GM23338 (cell line): Measurements from ENCODE around the gene FBXW8. TPM values are rescaled to one million over a fixed set of nuclear protein-coding genes. Genes with fewer than 3 reads are reported as not detected.

Experiments used
- ATAC-seq: fragments of 200-7000 bp; cut with Tn5 transposase; 3 replicates; pipeline ENCODE4 v1.9.1; 2020
- DNase-seq: peaks from one replicate; pipeline ENCODE4 v3.0.0-alpha.2; 2015; ENCODE audit warnings: low spot score
- H2AFZ ChIP-seq: fragments of 200-600 bp; sonication (generic); 2 replicates; pipeline ENCODE4 v1.8.0; 2016; ENCODE audit warnings: antibody characterized with exemption, mild to moderate bottlenecking, moderate library complexity
- H3F3A ChIP-seq: fragments of 200-600 bp; sonication (generic); replicated peaks from 2 replicates; pipeline ENCODE4 v1.8.0; 2017; ENCODE audit warnings: antibody characterized with exemption, mixed run types, low read depth
- H3K27ac ChIP-seq: fragments of 200-600 bp; sonication (generic); 2 replicates; pipeline ENCODE4 v1.6.1; 2016; ENCODE audit warnings: low read depth
- H3K27me3 ChIP-seq: fragments of 200-600 bp; sonication (generic); 2 replicates; pipeline ENCODE4 v1.8.0; 2016; ENCODE audit warnings: mild to moderate bottlenecking, mixed run types, moderate library complexity; ENCODE audit not compliant: insufficient read depth
- H3K36me3 ChIP-seq: fragments of 200-600 bp; sonication (generic); 2 replicates; pipeline ENCODE4 v1.8.0; 2016; ENCODE audit warnings: mild to moderate bottlenecking; ENCODE audit not compliant: insufficient read depth
- H3K4me1 ChIP-seq: fragments of 200-600 bp; sonication (generic); 2 replicates; pipeline ENCODE4 v1.8.0; 2016; ENCODE audit warnings: mild to moderate bottlenecking, moderate library complexity; ENCODE audit not compliant: insufficient read depth
- H3K4me2 ChIP-seq: fragments of 200-600 bp; sonication (generic); 2 replicates; pipeline ENCODE4 v1.7.1; 2017; ENCODE audit warnings: mixed run types
- H3K4me3 ChIP-seq: fragments of 200-600 bp; sonication (generic); 2 replicates; pipeline ENCODE4 v1.6.1; 2016; ENCODE audit warnings: mixed run types
- H3K79me2 ChIP-seq: fragments of 200-600 bp; sonication (generic); replicated peaks from 2 replicates; pipeline ENCODE4 v1.8.0; 2017; ENCODE audit warnings: mild to moderate bottlenecking; ENCODE audit not compliant: insufficient read depth
- H3K9me2 ChIP-seq: fragments of 200-600 bp; sonication (generic); 2 replicates; pipeline ENCODE4 v1.8.0; 2017; ENCODE audit not compliant: insufficient read depth
- H4K20me1 ChIP-seq: fragments of 200-600 bp; sonication (generic); replicated peaks from 2 replicates; pipeline ENCODE4 v1.8.0; 2017; ENCODE audit warnings: mild to moderate bottlenecking; ENCODE audit not compliant: insufficient read depth
- H3K27ac Mint-ChIP-seq: 2 replicates; pipeline ENCODE4 v1.8.0; 2020; ENCODE audit warnings: inconsistent platforms, mild to moderate bottlenecking, moderate library complexity, mixed read lengths
- H3K27me3 Mint-ChIP-seq: 3 replicates; pipeline ENCODE4 v1.8.0; 2022; ENCODE audit warnings: low read depth, mild to moderate bottlenecking, moderate library complexity, mixed read lengths, inconsistent platforms; ENCODE audit not compliant: insufficient read depth, poor library complexity
- H3K36me3 Mint-ChIP-seq: 3 replicates; pipeline ENCODE4 v1.8.0; 2021; ENCODE audit warnings: low read depth, mild to moderate bottlenecking, inconsistent platforms, moderate library complexity, mixed read lengths
- H3K4me1 Mint-ChIP-seq: 3 replicates; pipeline ENCODE4 v1.8.0; 2020; ENCODE audit warnings: mild to moderate bottlenecking, inconsistent platforms, mixed read lengths
- H3K4me3 Mint-ChIP-seq: 3 replicates; pipeline ENCODE4 v1.8.0; 2021; ENCODE audit warnings: moderate library complexity, mild to moderate bottlenecking, inconsistent platforms, mixed read lengths
- H3K9me3 Mint-ChIP-seq: 3 replicates; pipeline ENCODE4 v1.8.0; 2020; ENCODE audit warnings: moderate library complexity, mild to moderate bottlenecking, inconsistent platforms, mixed read lengths
- CREB1 ChIP-seq: fragments of 250-450 bp; sonication (Bioruptor Pico); IDR thresholded peaks from 2 replicates; pipeline ENCODE4 v1.5.0; 2020; ENCODE audit warnings: low read depth, mild to moderate bottlenecking, moderate library complexity
- EZH2phosphoT487 ChIP-seq: fragments of 200-600 bp; sonication (generic); IDR thresholded peaks from one replicate; pipeline ENCODE4 v1.8.1; 2018; ENCODE audit warnings: antibody characterized with exemption; ENCODE audit not compliant: unreplicated experiment
- JUNB ChIP-seq: IDR thresholded peaks from one replicate; pipeline ENCODE4 v1.6.1; 2016; ENCODE audit warnings: antibody characterized with exemption; ENCODE audit not compliant: unreplicated experiment
- POLR2AphosphoS5 ChIP-seq: IDR thresholded peaks from 2 replicates; pipeline ENCODE4 v1.6.1; 2016; ENCODE audit warnings: antibody characterized with exemption, low read depth
- STAT1 ChIP-seq: IDR thresholded peaks from one replicate; pipeline ENCODE4 v1.6.1; 2016; ENCODE audit warnings: antibody characterized with exemption; ENCODE audit not compliant: unreplicated experiment
- ZNF114 ChIP-seq: fragments of 250-450 bp; sonication (Bioruptor Pico); IDR thresholded peaks from 2 replicates; pipeline ENCODE4 v1.5.0; 2020; ENCODE audit warnings: mild to moderate bottlenecking, moderate library complexity
- polyA plus RNA-seq: library from polyadenylated mRNA; unstranded; fragments of >200 nt; fragmentation: Nextera tagmentation; extraction: Ambion mirVana; gene quantifications from 2 replicates; pipeline ENCODE4 v1.2.1, GENCODE V29; 2016
- total RNA-seq: library from RNA; depleted of rRNA; stranded (reverse); fragments of >200 nt; shearing (Covaris generic); gene quantifications from 2 replicates; pipeline ENCODE4 v1.2.3, GENCODE V29; 2014
- TF ChIP-seq, protein P1 (sequence below), 2 experiments: fragments of 200-600 bp in 1 of 2; sonication (generic) in 1 of 2; conservative IDR thresholded peaks; 2 replicates each; pipeline versions ENCODE4 v1.5.1 to v1.6.1; 2016 to 2017; ENCODE audit warnings: antibody characterized with exemption in 2 of 2, low read depth in 2 of 2, mild to moderate bottlenecking in 2 of 2, moderate library complexity in 1 of 2
- TF ChIP-seq, protein P2 (sequence below): IDR thresholded peaks from 2 replicates; pipeline ENCODE4 v1.6.1; 2016; ENCODE audit warnings: antibody characterized with exemption
- TF ChIP-seq, protein P3 (sequence below): IDR thresholded peaks from one replicate; pipeline ENCODE4 v1.6.1; 2018; ENCODE audit warnings: antibody characterized with exemption; ENCODE audit not compliant: unreplicated experiment

FBXW8 gene
- total and polyA plus RNA-seq, 2 experiments from 2014 or later: 4.6 to 13.9 TPM

DNA sequence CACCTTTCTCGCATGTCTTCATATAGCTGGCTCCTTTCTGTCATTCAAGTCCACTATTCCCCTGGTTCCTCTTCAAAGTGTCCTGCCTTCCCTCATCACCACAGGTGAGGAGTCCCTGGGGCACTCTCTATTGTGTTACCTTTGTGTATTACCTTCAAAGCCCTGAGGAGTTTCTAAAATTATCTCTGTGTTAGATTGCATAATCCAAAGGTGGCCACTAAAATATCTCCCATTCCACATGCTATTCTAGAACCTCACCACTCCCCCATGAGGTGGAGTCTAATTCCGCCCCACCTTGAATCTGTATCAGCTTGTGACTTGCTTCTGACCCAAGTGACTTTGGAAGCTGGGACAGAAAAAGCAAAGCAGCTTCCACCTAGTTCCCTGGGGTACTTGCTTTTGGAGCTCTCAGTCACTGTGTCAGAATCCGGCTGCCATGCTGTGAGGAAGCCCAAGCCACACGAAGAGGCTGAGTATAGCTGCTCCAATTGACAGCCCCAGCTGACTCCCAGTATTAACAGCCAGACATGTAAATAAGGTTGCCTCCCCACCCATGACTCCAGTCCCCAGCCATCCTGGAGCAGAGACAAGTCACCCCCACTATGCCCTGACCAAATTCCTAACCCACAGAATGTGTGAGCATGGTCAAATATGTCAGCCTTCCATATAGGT is 36.3 kb upstream of the FBXW8 start:
- Mint-ChIP-seq H3K9me3 (peaks cover 4% of the 10 kb centered on the region; the same call in 1 of the 3 replicates), H3K4me1 (peaks cover 23% of the 10 kb centered on the region), H3K27ac (no peak overlapping the region), H3K36me3 (peaks cover 10% of the 10 kb centered on the region), H3K27me3 (peaks cover 34% of the 10 kb centered on the region), H3K4me3 (no peak overlapping the region)
- Histone ChIP-seq H3K4me3 (no peak overlapping the region), H3K4me1 (peaks cover 23% of the 10 kb centered on the region; the same call in 1 of the 2 replicates), H2AFZ (no peak overlapping the region), H3K79me2 (0 out of 2 replicates have a peak, but pooled peaks cover 4% of the 10 kb centered on the region), H3K4me2 (no peak overlapping the region), H3K27me3 (peaks cover 50% of the 10 kb centered on the region), H3K36me3 (no peaks in the 10 kb centered on the region), H4K20me1 (peaks cover 12% of the 10 kb centered on the region; the same call in 1 of the 2 replicates), H3K9me2 (no peaks in the 10 kb centered on the region), H3K27ac (no peak overlapping the region), H3F3A (peaks cover 10% of the 10 kb centered on the region)
- no peak for DNase-seq
- no peak for ATAC-seq
- TF ChIP-seq CREB1 (CRISPR knock-in tag) (no peak), POLR2AphosphoS5 (no peak), ZNF114 (CRISPR knock-in tag) (no peak)

DNA sequence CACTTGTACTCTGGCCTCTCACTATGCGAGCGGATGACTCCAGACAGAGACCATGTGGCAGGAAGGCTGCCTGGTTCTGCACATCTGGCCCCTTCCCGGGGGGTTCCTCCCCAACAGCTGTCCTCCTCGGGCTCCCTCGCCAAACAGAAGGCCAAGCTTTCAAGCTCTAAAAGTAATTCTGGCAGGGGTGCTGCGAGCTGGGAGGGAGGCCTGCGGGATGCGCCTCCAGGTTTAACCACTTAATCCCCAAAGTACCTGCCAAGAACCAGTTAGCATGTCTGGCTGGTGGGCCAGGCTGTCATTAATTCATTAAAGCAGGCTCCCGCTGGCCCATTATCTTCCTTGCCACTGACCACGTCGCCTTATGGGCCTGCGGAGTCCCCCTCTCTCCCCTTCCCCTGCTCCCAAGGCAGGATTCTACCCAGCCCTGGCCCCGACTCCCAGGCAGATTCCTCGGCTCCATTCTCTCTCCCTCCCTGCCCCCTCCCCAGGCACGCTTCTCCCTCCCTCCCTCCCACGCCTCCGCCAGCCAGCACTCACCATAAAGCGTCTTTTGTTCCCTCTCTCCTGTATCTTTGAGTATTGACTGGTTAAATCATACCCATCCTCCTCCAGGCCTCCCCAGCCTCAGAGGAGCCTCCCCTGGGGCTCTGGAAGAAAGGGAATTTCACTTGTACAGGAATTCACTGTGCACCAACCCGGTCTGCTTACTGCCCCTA is 34.4 kb upstream of the FBXW8 start:
- DNase-seq: peak; percentile 71
- Histone ChIP-seq H3F3A (peaks cover 20% of the 10 kb centered on the region), H2AFZ (peak overlapping the region; percentile 89), H3K9me2 (no peaks in the 10 kb centered on the region), H3K4me3 (peak overlapping the region; percentile 57), H3K4me1 (peaks cover 33% of the 10 kb centered on the region; the same call in 1 of the 2 replicates), H3K27ac (no peak overlapping the region), H3K27me3 (peaks cover 65% of the 10 kb centered on the region), H3K79me2 (0 out of 2 replicates have a peak, but pooled peaks cover 4% of the 10 kb centered on the region), H3K4me2 (peak overlapping the region; percentile 88), H4K20me1 (peaks cover 18% of the 10 kb centered on the region; the same call in 1 of the 2 replicates), H3K36me3 (no peaks in the 10 kb centered on the region)
- peak; percentile 16 for ATAC-seq
- peaks cover 33% of the 10 kb centered on the region for H3K4me1 Mint-ChIP-seq
- H3K4me3 Mint-ChIP-seq: peak overlapping the region; percentile 67
- peaks cover 44% of the 10 kb centered on the region for H3K27me3 Mint-ChIP-seq
- peaks cover 4% of the 10 kb centered on the region for H3K9me3 Mint-ChIP-seq
- TF ChIP-seq, protein P1, sequence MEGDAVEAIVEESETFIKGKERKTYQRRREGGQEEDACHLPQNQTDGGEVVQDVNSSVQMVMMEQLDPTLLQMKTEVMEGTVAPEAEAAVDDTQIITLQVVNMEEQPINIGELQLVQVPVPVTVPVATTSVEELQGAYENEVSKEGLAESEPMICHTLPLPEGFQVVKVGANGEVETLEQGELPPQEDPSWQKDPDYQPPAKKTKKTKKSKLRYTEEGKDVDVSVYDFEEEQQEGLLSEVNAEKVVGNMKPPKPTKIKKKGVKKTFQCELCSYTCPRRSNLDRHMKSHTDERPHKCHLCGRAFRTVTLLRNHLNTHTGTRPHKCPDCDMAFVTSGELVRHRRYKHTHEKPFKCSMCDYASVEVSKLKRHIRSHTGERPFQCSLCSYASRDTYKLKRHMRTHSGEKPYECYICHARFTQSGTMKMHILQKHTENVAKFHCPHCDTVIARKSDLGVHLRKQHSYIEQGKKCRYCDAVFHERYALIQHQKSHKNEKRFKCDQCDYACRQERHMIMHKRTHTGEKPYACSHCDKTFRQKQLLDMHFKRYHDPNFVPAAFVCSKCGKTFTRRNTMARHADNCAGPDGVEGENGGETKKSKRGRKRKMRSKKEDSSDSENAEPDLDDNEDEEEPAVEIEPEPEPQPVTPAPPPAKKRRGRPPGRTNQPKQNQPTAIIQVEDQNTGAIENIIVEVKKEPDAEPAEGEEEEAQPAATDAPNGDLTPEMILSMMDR (conservative IDR thresholded peaks at IDR 0.05; ENCODE audit: low read depth in 2 of 2): no peak
- no peak for TF ChIP-seq ZNF114 (CRISPR knock-in tag)
- TF ChIP-seq JUNB: no peak
- TF ChIP-seq, protein P2, sequence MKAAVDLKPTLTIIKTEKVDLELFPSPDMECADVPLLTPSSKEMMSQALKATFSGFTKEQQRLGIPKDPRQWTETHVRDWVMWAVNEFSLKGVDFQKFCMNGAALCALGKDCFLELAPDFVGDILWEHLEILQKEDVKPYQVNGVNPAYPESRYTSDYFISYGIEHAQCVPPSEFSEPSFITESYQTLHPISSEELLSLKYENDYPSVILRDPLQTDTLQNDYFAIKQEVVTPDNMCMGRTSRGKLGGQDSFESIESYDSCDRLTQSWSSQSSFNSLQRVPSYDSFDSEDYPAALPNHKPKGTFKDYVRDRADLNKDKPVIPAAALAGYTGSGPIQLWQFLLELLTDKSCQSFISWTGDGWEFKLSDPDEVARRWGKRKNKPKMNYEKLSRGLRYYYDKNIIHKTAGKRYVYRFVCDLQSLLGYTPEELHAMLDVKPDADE: peak; percentile 12; the same call in 1 of the 2 replicates
- TF ChIP-seq EZH2phosphoT487: no peak
- no peak for TF ChIP-seq POLR2AphosphoS5
- no peak for TF ChIP-seq STAT1
- TF ChIP-seq, protein P3, sequence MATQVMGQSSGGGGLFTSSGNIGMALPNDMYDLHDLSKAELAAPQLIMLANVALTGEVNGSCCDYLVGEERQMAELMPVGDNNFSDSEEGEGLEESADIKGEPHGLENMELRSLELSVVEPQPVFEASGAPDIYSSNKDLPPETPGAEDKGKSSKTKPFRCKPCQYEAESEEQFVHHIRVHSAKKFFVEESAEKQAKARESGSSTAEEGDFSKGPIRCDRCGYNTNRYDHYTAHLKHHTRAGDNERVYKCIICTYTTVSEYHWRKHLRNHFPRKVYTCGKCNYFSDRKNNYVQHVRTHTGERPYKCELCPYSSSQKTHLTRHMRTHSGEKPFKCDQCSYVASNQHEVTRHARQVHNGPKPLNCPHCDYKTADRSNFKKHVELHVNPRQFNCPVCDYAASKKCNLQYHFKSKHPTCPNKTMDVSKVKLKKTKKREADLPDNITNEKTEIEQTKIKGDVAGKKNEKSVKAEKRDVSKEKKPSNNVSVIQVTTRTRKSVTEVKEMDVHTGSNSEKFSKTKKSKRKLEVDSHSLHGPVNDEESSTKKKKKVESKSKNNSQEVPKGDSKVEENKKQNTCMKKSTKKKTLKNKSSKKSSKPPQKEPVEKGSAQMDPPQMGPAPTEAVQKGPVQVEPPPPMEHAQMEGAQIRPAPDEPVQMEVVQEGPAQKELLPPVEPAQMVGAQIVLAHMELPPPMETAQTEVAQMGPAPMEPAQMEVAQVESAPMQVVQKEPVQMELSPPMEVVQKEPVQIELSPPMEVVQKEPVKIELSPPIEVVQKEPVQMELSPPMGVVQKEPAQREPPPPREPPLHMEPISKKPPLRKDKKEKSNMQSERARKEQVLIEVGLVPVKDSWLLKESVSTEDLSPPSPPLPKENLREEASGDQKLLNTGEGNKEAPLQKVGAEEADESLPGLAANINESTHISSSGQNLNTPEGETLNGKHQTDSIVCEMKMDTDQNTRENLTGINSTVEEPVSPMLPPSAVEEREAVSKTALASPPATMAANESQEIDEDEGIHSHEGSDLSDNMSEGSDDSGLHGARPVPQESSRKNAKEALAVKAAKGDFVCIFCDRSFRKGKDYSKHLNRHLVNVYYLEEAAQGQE: no peak
- H3K27ac Mint-ChIP-seq: no peak overlapping the region
- peaks cover 10% of the 10 kb centered on the region for H3K36me3 Mint-ChIP-seq
